C4-2B (cell line): Measurements from ENCODE around the gene SPATA13.
"Not testable (repeated sequence)": the region's sequence is repeated elsewhere in the genome, so short reads cannot be mapped to it uniquely, and the experiment has no call there.

ENCODE experiments used
- ZFX ChIP-seq: fragments of 450-650 bp; IDR thresholded peaks from 2 replicates; pipeline ENCODE4 v1.6.1; 2017
- TF ChIP-seq, protein P1 (sequence below): fragments of 450-650 bp; conservative IDR thresholded peaks from 2 replicates; pipeline ENCODE4 v1.5.1; 2017; ENCODE audit warnings: mild to moderate bottlenecking

DNA sequence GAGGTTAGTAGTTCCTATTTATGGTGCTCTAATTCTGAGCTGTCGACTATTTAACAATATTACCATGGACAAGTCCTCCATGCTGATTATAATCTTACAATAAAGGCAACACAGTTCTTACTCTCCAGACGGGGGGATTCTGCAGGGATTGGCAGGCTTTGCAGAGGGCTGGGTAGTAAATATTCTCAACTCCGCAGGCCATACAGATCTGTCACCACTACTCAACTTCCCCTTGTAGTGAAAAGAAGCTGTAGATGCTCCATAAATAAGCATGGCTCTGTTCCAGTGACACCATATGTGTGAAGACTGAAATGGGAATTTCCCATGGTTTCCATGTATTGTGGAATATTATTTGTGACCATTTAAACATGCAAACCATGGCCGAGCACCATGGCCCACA is 158.4 kb downstream of the SPATA13 start:
- TF ChIP-seq, protein P1, sequence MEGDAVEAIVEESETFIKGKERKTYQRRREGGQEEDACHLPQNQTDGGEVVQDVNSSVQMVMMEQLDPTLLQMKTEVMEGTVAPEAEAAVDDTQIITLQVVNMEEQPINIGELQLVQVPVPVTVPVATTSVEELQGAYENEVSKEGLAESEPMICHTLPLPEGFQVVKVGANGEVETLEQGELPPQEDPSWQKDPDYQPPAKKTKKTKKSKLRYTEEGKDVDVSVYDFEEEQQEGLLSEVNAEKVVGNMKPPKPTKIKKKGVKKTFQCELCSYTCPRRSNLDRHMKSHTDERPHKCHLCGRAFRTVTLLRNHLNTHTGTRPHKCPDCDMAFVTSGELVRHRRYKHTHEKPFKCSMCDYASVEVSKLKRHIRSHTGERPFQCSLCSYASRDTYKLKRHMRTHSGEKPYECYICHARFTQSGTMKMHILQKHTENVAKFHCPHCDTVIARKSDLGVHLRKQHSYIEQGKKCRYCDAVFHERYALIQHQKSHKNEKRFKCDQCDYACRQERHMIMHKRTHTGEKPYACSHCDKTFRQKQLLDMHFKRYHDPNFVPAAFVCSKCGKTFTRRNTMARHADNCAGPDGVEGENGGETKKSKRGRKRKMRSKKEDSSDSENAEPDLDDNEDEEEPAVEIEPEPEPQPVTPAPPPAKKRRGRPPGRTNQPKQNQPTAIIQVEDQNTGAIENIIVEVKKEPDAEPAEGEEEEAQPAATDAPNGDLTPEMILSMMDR: not testable (repeated sequence)
- TF ChIP-seq ZFX: not testable (repeated sequence)
